HT-29 (cell line): ENCODE results near the gene PIP4K2C. TPM values are rescaled to one million over a fixed set of nuclear protein-coding genes. Genes with fewer than 3 reads are reported as not detected.

Experiments
- DNase-seq: peaks from one replicate; pipeline ENCODE4 v3.0.0-alpha.2; 2015; ENCODE audit warnings: low spot score
- total RNA-seq: library from RNA; depleted of rRNA; stranded (reverse); fragments of >200 nt; shearing (Covaris generic); gene quantifications from 2 replicates; pipeline ENCODE4 v1.2.3, GENCODE V29; 2014

The PIP4K2C gene
- total RNA-seq, 1 experiment from 2014 or later: 30.8 TPM

DNA sequence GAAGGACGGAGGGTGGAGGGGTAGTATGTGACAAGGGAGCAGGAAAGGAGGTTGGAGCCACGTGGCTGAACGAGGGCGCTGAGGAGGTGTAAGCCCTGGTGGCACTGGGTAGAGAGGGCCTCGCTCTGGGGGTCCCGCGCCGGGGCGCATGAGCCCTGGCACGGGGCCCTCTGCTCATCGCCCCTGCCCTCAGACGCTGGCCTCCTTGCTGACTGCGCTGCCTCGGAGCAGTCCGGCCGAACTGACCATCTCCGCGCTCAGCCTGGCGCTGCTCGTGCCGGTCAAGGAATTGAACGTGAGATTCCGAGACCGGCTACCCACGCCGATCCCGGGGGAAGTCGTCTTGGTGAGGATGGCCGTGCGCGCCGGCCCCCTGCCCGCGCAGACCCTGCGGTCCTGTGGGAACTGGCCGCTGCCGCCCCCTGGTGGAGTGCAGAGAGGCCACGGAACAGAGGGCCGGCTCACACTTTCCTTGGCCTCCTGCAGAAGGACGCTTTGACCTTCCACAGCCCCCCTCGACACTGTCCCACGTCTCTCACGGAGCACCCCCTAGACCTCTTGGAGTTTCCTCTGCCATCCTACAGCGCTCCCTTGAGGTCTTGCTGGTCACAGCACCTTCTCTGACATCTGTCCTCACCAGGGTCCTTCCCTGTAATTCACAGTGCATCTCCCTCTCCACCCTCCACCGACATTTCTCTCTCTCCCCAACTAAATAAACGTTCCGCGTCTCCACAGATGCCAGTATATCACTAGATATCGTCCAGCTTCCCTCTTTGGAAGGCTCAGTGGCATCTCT is 30.7 kb downstream of the PIP4K2C start:
- DNase-seq: peak; percentile 23

DNA sequence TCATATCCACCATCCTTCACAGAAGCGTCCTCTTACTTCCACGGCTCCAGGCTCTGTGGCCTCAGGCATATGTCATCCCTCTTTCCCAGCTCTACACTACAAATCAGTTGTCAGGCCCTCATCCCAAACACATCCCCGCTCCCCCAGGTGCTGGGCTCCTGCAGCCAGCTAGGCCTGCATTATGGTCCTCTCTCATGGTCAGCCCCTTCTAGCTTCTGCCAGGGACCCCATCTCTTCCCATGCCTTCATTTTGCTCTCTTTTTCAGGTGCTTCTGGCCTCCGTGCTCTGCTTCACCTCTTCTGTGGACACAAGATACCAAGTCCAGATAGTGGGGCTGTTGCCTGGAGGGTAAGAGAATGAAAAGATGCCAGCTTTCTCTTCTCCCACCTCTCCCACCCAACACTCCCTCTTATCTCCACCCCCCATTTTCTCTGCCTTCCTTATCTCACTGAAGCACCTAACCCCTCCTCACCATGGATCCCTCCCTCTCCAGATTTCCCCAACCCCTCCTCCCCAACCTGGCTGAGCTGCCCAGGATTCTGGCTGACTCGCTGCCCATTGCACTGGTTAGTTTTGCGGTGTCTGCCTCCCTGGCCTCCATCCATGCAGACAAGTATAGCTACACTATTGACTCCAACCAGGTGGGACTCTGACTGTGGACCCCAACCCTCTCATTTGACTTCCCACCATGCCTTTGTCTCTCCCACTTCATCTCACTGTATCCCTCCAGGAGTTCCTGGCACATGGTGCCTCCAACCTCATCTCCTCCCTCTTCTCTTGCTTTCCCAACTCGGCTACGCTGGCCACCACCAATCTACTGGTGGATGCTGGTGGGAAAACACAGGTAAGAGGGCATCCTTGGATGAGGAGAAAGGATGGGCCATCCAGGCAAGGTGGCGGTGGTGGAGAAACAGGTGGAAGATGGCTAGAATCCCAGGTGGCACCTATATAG is 31.6 kb downstream of the PIP4K2C start:
- no peak for DNase-seq

DNA sequence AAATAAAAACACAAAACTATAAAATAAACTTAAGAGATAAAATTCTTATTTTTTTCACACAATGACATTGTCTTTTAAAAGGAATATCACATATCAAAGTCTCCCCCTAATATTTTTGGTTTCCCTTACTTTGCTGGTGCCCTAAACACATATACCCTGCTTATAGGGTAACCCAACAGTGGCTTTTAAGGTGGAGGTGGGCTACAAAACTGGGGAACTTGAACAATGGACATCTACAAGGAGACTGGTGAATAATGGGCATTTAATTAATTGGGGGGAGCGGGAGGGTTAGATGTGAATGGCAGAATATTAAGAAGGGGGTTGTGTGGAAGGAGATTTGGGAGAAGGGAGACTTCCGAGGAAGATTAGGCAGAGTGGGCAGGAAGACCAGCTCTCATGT is 32.4 kb downstream of the PIP4K2C start:
- no peak for DNase-seq

DNA sequence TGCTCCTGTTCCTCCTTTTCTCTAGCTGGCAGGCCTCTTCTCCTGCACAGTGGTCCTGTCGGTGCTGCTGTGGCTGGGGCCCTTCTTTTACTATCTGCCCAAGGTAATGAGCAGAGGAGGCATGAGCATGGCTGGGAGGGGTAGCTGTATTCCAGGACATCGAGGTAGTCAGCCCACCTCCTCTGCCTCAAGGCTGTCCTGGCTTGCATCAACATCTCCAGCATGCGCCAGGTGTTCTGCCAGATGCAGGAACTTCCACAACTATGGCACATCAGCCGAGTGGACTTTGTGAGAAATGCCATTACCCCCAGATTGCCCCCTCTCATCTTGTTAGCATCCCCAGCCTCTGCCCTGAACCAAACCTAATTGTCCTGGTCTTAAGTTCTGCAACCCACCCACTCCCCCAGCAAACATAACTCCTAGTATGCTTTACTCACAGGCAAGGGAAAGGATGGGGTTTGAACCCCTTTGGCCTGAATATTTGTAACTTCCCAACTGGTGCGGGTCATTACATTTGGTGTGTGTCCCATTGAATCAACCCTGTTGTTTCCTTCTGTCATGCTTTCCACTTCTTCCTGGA is 32.9 kb downstream of the PIP4K2C start:
- no peak for DNase-seq

DNA sequence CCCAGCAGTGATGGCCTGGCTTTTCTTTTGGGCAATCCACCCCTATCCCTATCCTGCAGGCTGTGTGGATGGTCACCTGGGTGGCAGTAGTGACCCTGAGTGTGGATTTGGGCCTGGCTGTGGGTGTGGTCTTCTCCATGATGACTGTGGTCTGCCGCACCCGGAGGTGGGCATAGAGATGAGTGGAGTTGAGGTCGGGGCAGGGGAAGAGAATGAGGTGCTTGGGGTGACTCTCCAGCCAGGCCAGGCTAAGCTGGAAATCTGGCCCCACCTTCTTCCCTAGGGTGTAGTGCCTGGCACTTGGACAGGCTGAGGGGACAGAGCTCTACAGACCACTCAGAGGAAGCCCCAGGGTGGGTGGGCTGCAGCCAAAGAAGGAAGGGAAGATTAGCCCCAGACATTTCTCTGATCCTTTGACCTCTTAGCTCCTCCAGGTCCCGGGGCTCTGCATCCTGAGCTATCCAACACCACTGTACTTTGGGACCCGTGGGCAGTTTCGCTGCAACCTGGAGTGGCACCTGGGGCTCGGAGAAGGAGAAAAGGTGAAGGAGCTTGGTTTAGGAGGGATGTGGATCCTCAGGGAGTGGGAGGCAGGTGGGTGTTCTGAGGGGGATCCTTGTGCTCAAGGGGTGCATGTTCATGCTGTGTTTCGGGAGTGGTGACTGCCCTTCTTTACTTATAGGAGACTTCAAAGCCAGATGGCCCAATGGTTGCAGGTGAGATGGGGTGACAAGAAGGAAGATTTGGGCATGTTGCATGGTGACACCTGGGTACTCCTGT is 33.6 kb downstream of the PIP4K2C start:
- DNase-seq: no peak

DNA sequence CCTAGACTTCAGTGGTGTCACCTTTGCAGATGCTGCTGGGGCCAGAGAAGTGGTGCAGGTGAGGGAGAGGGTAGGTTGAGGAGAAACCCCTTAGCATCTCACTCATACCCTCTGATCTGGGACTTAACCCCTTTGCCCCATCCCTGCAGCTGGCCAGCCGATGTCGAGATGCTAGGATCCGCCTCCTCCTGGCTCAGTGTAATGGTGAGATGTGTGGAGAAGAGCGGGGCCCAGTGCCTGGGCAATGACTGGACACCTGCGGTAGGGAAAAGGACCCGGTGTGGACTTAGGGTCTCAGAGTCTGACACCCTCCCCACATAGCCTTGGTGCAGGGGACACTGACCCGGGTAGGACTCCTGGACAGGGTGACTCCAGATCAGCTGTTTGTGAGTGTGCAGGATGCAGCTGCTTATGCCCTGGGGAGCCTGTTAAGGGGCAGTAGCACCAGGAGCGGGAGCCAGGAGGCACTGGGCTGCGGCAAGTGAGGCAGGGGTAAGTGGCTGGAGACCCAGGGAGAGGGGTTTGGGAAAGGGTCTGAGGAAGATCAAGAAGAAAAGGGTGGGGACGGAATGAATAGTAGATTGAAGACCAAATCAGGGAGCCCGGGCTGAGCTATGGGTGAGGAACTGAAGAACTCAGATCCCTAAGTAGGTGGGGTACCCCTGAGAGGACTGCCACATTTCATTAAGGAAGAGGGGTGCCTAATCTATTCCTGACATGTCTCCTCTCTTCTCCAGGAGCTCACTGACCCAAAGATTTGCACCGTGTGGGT is 34.5 kb downstream of the PIP4K2C start:
- no peak for DNase-seq

DNA sequence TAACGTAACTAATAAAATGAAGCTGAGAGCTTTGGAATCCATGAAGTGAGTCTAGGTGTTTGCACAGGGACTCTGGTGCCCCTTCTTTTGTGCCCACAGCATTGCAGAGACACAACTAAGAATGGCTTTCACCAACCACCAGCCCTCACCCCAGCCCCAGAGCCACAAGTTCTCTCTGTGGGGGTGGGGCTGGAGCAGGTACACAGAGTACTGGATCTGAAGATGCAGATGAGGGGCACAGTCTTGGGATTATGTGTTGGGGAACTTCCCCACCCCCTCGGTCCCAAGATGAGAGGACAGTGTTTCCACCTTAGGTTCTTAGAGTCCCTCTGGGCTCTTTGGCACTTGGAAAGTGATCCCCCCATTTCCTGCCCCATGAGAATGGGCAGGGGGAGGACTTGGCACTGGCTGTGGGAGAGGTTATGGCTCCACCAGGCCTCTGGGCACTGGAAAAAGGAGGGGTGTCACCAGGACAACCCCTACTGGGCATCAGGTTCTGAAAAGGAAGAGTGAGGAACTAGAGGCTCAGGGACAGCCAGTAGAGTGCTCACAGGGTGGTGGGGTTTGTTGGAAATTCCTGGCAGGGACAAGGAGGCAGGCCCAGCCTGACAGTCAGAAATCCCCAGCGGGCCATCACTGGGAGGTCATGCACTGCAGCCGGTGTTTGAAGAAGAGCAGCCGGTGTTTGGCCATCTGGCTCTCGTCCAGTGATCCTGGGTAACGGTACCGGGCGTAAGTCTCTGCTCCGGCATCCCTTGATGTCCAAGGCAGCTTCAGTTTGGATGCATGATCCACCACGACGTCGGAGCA is 35.3 kb downstream of the PIP4K2C start:
- DNase-seq: no peak

DNA sequence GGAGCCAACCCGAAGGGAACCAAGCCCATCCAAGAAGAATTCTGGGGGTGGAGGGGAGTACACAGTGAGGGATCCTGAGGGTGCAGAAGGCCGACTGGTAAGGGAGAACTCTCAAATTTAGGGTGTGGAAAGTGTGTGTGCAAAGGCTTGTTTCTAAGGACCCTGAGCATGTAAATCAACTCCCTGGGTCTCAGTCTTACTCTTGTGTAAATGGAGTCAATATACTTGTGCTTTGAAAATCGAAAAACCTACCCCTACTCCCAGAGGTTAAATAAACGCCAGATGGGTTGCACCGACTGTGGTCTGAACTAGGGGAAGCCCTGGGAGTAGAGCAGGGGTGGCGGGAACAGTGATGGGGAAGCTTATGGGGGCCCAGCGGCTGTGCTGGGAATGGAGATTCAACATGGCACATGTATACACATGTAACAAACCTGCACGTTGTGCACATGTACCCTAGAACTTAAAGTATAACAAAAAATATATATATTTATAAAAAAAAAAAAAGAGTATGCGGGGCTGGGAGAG is 36.0 kb downstream of the PIP4K2C start:
- no peak for DNase-seq

DNA sequence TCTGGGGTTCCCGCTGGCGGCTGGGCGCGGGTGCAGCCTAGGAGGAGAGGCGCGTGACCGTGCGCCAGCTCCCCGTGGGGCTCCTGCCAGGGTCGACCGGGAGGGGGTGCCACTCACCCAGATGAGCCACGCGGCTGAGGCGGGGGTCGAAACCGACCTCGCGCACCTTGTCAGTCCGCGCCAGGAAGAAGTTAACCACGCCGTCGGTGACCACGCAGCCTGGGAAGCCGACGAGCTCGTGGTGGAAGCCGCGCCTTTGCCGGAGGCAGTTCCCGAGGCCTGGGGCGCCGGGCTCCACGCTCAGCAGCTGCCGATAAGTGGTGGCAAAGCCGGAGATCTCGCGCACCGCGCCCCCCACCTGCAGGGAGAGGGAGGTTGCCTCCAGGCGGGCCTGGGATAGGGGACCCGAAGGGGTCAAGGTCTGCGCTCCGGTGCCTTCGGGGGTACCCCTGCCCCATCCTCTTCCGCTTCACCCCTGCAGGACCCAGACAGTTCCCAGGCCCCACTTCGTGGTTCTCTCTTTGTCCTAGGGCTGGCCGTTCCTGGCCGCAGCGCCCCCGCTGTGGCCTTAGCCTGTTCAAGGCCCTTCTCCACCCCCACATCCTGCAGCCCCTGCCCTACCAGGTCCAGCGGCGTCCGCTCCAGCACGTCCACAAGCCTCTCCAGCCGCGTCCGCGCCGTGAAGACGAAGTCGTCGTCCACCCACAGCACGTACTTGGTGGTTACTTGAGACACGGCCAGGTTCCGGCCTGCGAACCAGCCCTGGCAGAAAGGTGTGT is 36.7 kb downstream of the PIP4K2C start:
- no peak for DNase-seq

DNA sequence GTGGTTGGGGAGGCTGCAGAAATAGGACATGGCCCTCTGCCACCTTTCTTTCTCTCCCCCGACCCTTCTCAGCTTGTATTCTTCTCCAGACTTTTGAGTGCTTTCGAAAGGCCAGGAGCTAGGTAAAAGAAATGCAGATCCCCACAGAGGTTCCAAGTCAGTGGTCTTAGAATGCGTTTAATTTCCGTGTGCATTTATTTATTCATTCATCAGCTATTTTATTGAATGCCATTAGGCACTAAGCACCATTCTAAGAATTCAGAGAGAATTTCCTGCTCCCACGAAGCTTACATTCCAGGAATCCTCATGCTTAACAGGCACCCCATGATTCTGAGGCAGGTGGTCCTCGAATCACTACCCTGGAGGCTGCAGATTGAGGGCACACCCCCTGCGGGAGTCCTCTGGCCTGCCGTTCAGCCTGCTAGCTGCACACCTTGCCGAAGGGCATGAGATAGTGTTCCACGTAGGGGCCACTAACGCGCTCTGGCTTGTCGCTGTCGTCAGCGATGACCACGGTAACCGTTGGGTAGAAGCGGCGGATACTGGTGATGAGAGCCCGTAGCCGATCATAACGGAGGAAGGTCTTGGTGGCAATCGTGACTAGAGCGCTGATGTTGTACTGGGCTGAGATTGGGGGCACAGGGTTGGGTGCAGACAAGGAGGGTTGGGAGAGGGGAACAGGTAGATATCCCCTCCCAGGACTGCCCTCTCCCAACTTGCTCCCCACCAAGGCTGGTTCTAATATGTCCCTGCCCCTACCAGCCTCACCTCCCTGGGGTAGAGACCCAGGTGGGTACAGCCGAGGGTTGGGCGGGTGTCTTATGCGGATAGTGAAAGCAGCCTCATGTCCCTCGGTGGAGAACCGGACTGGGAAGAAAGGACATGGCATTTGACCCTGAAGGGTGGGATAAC is 37.5 kb downstream of the PIP4K2C start:
- DNase-seq: no peak

DNA sequence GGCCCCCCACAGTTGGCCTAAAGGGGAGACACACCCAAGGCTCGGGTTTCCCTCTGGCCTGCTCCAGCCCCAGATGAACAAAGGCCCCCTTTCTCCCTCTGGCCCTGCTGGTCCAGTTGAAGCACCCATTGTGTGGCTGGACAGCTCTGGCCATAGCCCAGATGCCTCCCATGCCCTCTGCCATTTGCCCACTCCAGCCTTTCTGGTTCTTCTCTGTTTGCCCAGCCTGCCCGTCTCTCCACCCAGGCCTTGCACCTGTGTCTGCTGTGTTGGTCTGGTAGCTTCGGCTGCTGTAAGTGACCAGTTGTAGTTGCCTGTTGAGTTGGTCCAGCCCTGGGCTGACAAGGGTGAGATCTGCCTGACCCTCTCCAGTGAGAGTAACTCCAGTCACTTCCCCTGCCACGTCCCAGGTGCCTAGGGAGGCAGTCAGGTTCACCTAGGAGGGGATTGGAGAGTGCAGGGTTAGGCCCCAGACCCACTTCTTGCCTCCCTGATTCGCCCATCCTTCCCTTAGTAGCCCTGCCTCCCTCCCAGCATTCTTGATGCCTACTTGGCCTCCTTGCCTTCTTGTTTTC is 39.0 kb downstream of the PIP4K2C start:
- no peak for DNase-seq

DNA sequence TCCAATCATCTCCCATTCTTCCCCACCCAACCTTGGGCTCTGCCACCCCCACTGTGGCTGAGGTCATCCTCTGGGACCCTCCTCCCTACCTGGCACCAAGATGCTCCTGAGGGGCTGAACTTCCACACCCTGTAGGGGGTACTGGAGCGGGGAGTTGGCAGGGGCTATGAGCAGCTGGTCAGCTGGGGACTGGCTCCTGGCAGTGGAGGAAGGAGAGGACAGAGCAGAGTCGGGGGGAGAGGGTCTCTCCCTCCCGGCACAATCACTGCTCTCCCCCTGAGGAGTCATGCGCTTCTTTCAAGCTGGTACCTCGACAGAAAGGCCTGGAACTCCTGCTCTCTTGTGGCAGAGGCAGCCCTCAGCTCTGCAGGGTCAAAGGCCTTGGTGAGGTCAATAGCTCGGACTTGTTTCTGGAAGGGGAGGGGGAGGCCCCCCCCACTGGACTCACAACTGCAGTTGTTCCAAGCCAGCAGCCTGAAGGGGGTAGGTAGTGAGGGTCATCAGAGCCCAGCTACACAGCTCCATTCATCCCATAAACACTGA is 40.0 kb downstream of the PIP4K2C start:
- no peak for DNase-seq

DNA sequence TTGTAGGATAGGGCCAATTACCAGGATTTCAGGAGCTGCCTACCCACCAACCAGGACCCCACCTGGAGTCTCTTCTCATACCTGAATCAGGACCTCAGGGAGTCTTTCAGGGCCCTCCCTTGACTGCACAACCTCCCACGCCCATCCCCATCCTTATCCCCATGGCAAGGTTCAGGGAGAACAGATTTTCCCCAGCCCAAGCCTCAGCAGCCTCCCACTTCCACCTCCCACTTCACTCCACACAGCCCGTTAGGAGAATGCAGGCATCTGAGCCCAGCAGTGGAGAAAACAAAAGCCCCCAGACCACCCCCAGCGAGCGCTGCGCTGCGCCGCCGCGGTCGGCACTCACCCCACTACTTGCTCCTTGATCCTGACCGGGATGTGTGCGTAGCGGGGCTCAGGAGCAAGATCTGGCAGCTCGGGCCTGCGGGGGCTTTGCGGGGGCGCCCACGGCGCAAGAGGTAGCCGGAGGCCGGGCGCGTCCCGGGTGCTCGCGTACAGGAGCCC is 40.6 kb downstream of the PIP4K2C start:
- DNase-seq: no peak

DNA sequence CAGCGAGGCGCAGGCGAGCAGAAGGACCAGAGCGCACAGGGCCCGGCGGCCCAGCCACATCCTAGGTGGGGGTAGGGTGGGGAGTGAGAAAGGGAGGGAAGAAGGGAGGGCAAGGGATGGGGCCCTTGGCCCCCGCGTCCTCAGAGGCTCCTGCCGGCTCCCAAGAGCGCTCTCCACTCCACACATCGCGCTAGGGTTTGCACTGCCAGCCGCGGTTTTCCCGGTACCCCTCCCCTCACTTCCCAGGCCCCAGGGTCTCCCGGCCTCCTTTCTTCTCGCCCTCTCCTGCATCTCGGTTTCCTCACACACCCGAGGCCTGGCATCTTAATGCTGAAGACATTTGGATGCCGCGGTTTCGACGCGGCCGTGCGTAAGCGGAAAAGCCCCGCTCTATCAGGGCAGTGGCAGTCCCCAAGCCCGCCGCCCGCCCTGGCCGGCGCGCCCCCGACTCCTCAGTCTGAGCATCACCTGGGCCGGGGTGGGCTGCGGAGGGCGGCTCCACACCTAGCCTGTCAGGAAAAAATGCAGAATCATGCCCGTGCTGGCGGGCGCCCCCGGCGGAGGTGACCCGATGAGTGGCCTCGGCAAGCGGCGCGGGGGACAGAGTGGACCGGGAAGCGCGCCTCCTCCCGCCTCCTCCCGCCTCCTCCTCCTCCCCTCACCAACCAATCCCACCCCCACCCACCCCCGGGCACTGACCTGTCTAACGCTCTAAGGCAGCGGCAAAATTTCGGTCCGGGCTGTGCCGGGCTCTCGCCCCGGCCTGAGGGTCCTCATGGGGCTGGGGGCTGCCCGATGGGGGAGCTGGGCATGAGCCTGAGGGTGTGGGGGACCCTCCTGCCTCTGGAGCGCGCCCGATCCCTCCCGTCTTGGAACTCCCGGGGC is 41.3 kb downstream of the PIP4K2C start:
- DNase-seq: no peak

DNA sequence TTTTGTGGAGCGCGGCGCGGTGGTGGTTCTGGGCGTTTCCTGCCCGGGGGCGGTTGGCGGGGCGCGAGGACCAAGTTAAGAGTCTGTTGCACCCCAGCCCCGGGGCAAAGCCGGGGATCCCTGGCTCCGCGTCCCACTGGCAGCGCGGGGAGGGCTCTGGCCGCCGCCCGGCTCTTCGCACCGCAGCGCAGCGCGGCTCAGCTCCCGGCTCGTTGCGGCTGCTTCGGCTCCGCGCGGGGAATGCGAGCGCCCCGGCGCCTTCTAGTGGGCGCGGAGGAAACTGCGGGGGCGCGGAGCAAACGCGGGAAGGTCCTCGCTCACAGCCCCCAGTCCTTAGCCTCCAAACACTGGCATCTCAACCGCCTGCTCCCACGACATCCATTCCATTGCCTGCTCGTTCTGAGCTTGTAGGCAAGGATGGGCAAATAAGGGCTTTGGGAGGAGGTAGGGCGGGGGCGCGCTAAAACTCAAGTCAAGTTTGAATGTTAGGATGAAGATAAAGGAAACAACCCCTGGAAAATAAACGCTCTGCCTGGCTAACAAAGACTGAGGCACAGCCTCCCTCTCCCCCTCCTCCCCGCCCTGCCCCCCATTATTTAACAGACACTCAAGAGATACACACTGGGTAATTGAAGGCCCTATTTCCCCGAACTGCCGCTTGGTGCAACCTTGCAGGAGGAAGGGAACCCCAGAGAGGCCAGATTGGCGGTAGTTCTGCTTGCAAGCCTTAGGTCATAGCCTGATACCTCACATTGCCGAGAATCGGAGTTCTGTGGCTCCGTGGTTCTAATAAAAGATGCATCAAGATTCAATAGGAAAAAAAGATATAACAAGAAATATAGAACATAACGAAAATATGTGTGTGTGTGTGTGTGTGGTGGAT is 42.2 kb downstream of the PIP4K2C start, which contains the start of gene B4GALNT1:
Gene B4GALNT1, minus strand, starts transcription at position 244 of the 883 bp plus-strand sequence. CDS start 1,069 bp downstream, outside the sequence.
- DNase-seq: peak; percentile 63
